GM12865 (cell line): ENCODE measurements around the gene FADS3.

ENCODE experiments used
- DNase-seq: peaks from one replicate; pipeline ENCODE4 v3.0.0; 2010; ENCODE audit warnings: low read depth
- H3K4me3 ChIP-seq: 2 replicates; pipeline ENCODE4 v1.5.1; 2011; ENCODE audit warnings: mild to moderate bottlenecking, low read depth, low read length, control low read depth
- TF ChIP-seq, protein P1 (sequence below): IDR thresholded peaks from 2 replicates; pipeline ENCODE4 v1.5.1; 2011; ENCODE audit warnings: low read length, control low read depth, low read depth, inconsistent platforms; ENCODE audit not compliant: insufficient read depth; ENCODE audit errors: missing control alignments

FADS3 gene

DNA sequence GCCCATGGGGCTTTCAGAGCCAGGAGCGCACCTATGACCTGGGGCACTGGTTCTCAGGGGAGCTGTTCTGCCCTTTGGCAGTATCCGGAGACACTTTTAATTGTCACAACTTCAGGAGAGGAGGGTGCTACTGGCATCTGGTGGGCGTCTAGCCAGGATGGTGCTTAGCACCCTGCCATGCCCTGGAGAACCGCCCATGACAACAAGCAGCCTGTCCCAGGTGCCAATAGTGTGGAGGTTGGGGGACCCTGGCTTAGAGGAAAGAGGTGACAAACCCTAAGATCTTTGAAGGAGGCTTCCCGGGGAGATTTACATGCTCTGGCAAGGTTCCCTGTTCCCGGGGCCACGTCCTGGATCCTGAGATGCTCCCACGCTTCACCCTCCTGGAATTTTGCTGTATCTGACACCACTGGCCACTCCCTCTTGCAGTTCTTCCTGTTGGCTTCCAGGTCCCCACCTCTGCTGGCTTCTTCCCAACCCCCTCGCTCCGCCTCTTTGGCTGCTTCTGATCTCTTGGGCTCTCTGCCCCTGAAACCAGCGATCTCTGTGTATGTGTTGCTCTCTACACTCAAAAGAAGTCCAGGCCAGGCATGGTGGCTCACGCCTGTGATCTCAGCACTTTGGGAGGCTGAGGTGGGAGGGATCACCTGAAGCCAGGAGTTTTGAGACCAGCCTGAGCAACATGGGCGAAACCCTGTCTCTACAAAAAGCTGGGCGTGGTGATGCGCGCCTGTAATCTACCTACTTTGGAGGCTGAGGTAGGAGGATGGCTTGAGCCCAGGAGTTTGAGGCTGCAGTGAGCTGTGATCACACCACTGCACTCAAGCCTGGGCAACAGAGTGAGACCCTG is 31.1 kb downstream of the FADS3 start:
- no peak for DNase-seq
- no peak overlapping the region for H3K4me3 ChIP-seq
- TF ChIP-seq, protein P1, sequence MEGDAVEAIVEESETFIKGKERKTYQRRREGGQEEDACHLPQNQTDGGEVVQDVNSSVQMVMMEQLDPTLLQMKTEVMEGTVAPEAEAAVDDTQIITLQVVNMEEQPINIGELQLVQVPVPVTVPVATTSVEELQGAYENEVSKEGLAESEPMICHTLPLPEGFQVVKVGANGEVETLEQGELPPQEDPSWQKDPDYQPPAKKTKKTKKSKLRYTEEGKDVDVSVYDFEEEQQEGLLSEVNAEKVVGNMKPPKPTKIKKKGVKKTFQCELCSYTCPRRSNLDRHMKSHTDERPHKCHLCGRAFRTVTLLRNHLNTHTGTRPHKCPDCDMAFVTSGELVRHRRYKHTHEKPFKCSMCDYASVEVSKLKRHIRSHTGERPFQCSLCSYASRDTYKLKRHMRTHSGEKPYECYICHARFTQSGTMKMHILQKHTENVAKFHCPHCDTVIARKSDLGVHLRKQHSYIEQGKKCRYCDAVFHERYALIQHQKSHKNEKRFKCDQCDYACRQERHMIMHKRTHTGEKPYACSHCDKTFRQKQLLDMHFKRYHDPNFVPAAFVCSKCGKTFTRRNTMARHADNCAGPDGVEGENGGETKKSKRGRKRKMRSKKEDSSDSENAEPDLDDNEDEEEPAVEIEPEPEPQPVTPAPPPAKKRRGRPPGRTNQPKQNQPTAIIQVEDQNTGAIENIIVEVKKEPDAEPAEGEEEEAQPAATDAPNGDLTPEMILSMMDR, result no peak

DNA sequence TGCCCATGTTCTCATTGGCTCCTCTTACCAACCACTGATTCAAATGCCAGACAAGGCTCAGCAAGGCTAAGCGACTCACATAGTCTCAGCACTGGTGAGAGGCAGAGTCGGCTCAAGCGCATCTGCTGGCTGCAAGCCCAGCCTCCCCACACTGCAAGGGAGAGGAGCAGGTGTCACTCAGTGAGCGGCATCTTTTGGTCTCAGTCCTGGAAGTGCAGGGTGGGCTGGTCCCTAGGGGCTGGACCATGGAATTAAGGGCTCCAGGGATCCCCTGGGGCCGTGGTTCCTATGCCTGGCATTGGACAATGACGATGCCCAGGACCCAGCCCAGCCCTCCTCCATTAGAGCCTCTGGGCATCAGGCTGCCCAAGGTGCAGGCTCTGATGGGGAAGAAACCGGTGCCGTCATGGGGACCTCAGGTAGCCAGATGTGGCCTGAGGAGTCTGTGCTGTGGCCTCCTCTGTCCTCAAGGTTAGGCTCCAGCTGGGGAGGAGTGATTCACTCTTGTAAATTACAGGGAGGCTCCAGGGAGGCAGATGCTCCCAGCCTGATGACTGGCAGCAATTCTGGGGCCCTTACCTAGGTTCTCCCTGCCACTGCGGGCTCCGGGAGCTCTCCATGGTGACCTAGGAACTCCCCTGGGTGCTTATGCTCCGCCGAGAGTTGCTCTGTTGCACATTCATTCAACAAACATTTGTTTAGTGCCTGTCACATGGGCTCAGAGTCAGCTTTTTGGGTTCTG is 35.2 kb downstream of the FADS3 start:
- TF ChIP-seq, protein P1, result no peak
- H3K4me3 ChIP-seq, result no peak overlapping the region
- no peak for DNase-seq

DNA sequence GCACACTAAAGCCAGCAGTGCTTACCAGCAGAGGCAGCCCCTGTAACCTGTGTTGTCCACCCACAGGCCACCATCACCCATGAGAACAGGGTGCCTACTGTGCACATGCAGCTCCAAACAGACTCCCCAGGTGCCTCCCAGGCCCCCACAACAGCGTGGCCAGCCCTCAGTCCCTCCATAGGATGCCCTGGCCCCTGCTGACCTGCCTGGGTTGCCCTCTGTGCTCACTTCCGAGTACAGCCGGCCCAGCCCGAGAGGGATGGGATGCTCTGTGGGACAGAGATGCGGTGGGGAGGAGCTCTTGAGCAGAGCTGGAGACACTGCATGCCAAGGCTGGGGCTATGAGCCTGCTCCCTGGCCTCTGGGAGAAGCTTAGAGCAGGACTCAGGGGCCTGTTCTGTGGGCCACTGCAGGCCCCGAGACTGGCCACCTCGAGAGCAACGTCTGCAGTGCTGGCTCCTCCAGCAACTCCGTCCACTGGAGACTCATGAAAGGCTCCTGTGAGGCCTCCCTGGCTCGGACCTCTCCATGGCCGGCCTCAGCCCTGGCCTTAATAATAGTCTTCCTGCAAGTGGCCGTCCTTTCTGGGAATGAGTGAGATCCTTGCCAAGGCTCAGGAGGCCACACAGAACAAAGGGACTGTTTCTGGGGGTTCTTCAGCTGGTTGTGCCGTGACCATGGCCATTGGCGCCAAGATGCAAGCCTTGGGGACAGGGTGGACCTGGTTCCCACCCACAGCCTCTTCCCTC is 36.2 kb downstream of the FADS3 start:
- DNase-seq, result no peak
- TF ChIP-seq, protein P1, result no peak
- H3K4me3 ChIP-seq, result no peak overlapping the region

DNA sequence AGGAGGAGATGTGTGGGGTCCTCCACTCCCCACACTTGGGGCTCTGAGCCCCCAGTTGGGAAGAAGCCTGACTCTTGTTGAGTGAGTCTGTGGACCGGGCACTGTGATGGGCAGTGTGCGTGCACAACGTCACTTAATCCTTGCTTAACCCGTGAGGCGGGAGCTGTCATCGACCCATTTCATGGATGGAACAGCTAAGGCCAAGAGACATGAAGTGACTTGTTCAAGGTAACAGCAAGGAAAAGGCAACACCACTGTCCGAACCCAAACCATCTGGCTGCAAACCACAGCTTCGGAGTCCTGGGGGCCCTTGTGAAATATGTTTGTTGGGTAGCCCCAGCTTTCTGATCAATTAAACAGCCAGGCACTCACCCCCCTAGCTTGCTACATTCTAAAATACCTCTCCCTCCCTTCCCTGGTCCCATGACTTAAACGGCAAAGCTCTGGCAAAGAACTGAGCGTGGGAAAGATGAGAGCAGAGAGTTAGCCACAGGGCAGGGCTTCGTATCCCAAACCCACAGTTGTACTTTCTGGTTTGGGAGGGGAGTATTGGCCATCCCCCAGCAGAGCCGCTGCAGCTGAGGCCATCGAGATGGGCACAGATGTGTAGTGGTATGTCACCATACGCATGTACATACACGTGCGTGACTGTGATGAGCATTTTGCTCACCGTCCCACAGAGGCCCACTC is 37.0 kb downstream of the FADS3 start:
- no peak for DNase-seq
- TF ChIP-seq, protein P1, result no peak
- no peak overlapping the region for H3K4me3 ChIP-seq

DNA sequence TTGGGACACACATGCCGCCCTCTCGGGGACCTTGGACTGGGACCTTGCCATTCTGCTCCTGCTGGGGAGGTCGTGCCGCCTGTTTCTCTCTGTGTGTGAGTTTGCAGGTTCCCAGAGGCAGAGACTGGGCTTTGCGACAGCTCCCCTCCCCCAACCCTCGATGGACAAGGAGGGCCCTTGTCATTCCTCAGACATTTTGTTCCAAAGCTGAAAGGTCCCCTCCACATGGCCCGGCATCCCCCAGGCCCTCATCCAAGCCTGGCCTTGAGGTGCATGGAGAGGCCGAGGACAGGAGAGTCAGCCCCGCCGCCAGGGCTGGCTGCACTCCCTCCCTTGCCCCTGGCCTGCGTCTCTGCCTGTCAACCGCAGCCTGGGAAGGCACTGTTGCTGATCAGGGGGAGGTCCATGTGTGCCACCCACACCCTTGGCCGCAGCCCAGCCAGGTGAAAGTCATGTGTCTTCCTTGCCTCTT is 37.6 kb downstream of the FADS3 start:
- TF ChIP-seq, protein P1, result no peak
- H3K4me3 ChIP-seq, result no peak overlapping the region
- no peak for DNase-seq

DNA sequence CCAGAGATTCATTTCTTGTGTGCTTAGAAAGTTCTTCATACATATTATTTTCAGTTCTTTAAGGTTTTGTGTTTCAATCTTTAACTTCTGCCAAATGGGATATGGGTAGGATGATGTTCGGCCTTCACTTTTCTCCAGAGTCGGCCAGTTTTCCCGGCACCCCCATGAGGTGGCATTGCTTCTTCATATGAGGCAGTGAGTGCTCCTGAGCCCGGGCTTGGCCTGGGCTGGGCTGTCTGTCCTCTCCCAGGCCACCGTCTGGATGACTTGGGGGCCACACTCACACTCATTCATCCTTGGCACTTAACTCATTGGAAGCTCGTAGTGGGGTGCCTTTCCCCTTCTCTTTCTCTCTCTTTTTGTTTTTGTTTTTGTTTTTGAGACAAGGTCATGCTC is 39.4 kb downstream of the FADS3 start:
- TF ChIP-seq, protein P1, result no peak
- DNase-seq, result no peak
- H3K4me3 ChIP-seq, result no peak overlapping the region
